Transverse colon (tissue), 4 donors: ENCODE data around the gene CRLF2.

Source experiments
- CTCF ChIP-seq, 5 experiments: fragments of 200-600 bp in 3 of 5; fragments of 450-650 bp in 2 of 5; sonication (generic) in 3 of 5; IDR thresholded peaks; 1 replicate in 2 of 5; 2 replicates in 3 of 5; pipeline ENCODE4 v1.5.1; 2016 to 2017; ENCODE audit warnings: antibody characterized with exemption in 5 of 5, inconsistent platforms in 3 of 5, mild to moderate bottlenecking in 2 of 5, moderate library complexity in 1 of 5
- EP300 ChIP-seq: sonication (generic); formaldehyde crosslinking; IDR thresholded peaks from one replicate; pipeline ENCODE4 v1.6.1; 2017; ENCODE audit warnings: antibody characterized with exemption, low read depth
- POLR2A ChIP-seq: fragments of 450-650 bp; IDR thresholded peaks from one replicate; pipeline ENCODE4 v1.6.1; 2016; ENCODE audit warnings: antibody characterized with exemption, mild to moderate bottlenecking, moderate library complexity
- POLR2AphosphoS5 ChIP-seq, 3 donors: sonication (generic); formaldehyde crosslinking; IDR thresholded peaks; one replicate each; pipeline ENCODE4 v1.6.1; 2016; ENCODE audit warnings: antibody characterized with exemption in 3 of 3

- TF ChIP-seq CTCF (IDR thresholded peaks at IDR 0.05) (no peak), POLR2A (no peak), POLR2AphosphoS5 (IDR thresholded peaks at IDR 0.05) (no peak), EP300 (no peak)
Measured at GRCh38 chrX:1212532-1212931, at the start of gene CRLF2.
